ENCODE measurements around the gene TSPAN18. TPM values are rescaled to one million over a fixed set of nuclear protein-coding genes. Genes with fewer than 3 reads are reported as not detected.

TSPAN18 gene
- total and polyA plus RNA-seq, 10 of the 15 experiments (the other 5 are each of a cell fraction or from before 2014, with no cell fraction given): 0.02 to 0.77 (median 0.13) TPM; not detected in 1

- no TSS peak for BruUV-seq (replicated peaks)
- 14% methylated on average over 4 of the region's 4 CpGs for WGBS (ENCODE audit: insufficient coverage, insufficient replicate concordance, low lambda C conversion rate, missing lambda C conversion rate)
Measured at GRCh38 chr11:44813401-44813800, 86.6 kb downstream of the TSPAN18 start.

More at GRCh38 chr11:44813401-44813800, 86.6 kb downstream of the TSPAN18 start:
- Histone ChIP-seq H3K9ac (ENCODE audit: control insufficient read depth, insufficient read depth, low read length) (no peak overlapping the region), H3K36me3 (ENCODE audit: control insufficient read depth in 2 of 2, insufficient read depth in 2 of 2, low read length in 1 of 2) (no peaks in the 10 kb centered on the region), H3K4me3 (no peak overlapping the region), H3K4me2 (ENCODE audit: control insufficient read depth, insufficient read depth) (no peak overlapping the region), H3K27me3 (replicated peaks in 1 of 2; ENCODE audit: control insufficient read depth in 2 of 2, insufficient read depth in 2 of 2, low read length in 1 of 2) (no peaks in the 10 kb centered on the region; a peak in 1 of 4 replicates), H4K20me1 (ENCODE audit: control insufficient read depth, insufficient read depth) (no peaks in the 10 kb centered on the region), H3K4me1 (ENCODE audit: control insufficient read depth, insufficient read depth, low read length) (no peaks in the 10 kb centered on the region), H3K27ac (ENCODE audit: control insufficient read depth, insufficient read depth) (no peak overlapping the region), H2AFZ (ENCODE audit: control insufficient read depth, low read depth, low read length) (no peak overlapping the region), H3K79me2 (ENCODE audit: control insufficient read depth, insufficient read depth, low read length) (no peaks in the 10 kb centered on the region), H3K9me3 (replicated peaks; ENCODE audit: control insufficient read depth, insufficient read depth, low read length) (no peaks in the 10 kb centered on the region; the same call in 2 of the 3 replicates)
- RAD21 ChIA-PET (ENCODE audit: unreplicated experiment): no interaction called here
- in situ Hi-C loops (cut with MboI) (no loop called here), intact Hi-C loops (cut with micrococcal nuclease; ENCODE audit: unreplicated experiment) (no loop called here)
- TF ChIP-seq CREB1 (IDR thresholded peaks at IDR 0.05; ENCODE audit: low read depth) (no peak), ATF3 (IDR thresholded peaks at IDR 0.05; ENCODE audit: borderline replicate concordance, extremely low read depth, low read depth, low read length) (no peak), RAD51 (IDR thresholded peaks at IDR 0.05) (no peak), HCFC1 (IDR thresholded peaks at IDR 0.05; ENCODE audit: low read length) (no peak), PKNOX1 (IDR thresholded peaks at IDR 0.05) (no peak), BRCA1 (IDR thresholded peaks at IDR 0.05; ENCODE audit: low read depth, low read length) (no peak), MYB (IDR thresholded peaks at IDR 0.05; ENCODE audit: borderline replicate concordance, low read depth, low read length) (no peak), MXI1 (IDR thresholded peaks at IDR 0.05; ENCODE audit: low read depth, low read length) (no peak), TBL1XR1 (IDR thresholded peaks at IDR 0.05; ENCODE audit: low read depth, low read length) (no peak), IRF4 (IDR thresholded peaks at IDR 0.05; ENCODE audit: low read depth, low read length) (no peak), CREM (IDR thresholded peaks at IDR 0.05; ENCODE audit: low read depth) (no peak), EGR1 (IDR thresholded peaks at IDR 0.05; ENCODE audit: borderline replicate concordance in 1 of 2, low read depth in 2 of 2, low read length in 2 of 2) (no peak), RELA (IDR thresholded peaks at IDR 0.05; ENCODE audit: borderline replicate concordance, partially characterized antibody) (no peak), BHLHE40 (IDR thresholded peaks at IDR 0.05; ENCODE audit: borderline replicate concordance in 1 of 2, low read depth in 2 of 2, low read length in 1 of 2) (no peak)
- SMC1A ChIA-PET (ENCODE audit: uncharacterized antibody, unreplicated experiment): no interaction called here
- CTCF ChIA-PET: no interaction called here
- POLR2A ChIA-PET: no interaction called here
- ATAC-seq: no peak
- FAIRE-seq: no peak
- DNase-seq (ENCODE audit: low read depth, low spot score): no peak
